GM21390 (cell line): ENCODE data around the gene HMMR.
"Not testable (repeated sequence)": the region's sequence is repeated elsewhere in the genome, so short reads cannot be mapped to it uniquely, and the experiment has no call there.

ENCODE experiments used
- ATAC-seq: cut with Tn5 transposase; IDR thresholded peaks from one replicate; pipeline ENCODE4 v1.9.1; 2021; ENCODE audit not compliant: unreplicated experiment

Gene HMMR, protein sequence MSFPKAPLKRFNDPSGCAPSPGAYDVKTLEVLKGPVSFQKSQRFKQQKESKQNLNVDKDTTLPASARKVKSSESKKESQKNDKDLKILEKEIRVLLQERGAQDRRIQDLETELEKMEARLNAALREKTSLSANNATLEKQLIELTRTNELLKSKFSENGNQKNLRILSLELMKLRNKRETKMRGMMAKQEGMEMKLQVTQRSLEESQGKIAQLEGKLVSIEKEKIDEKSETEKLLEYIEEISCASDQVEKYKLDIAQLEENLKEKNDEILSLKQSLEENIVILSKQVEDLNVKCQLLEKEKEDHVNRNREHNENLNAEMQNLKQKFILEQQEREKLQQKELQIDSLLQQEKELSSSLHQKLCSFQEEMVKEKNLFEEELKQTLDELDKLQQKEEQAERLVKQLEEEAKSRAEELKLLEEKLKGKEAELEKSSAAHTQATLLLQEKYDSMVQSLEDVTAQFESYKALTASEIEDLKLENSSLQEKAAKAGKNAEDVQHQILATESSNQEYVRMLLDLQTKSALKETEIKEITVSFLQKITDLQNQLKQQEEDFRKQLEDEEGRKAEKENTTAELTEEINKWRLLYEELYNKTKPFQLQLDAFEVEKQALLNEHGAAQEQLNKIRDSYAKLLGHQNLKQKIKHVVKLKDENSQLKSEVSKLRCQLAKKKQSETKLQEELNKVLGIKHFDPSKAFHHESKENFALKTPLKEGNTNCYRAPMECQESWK

DNA sequence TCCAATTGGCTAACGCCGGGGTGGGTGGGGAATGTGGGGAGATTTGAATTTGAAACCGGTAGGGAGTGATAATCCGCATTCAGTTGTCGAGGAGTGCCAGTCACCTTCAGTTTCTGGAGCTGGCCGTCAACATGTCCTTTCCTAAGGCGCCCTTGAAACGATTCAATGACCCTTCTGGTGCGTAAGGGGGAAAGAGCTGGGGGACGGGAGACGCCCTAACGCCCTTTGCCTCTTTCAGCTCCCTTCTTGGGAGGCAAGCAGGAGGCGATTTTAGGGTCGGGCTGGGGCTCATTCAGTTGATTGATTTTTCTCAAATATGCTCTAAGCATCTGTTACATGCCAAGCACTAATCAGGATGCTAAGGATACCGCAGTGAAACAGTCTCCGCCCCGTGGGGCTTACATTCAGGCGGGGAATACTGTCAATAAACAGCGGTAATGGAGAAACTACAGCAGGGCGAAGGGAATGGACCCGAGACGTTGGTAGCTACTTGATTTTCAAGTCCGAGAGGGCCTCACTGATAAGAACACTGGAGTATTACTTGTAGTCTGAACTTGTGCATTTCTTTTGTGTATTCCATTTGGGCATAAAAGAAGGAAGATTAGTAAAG lies at the start of gene HMMR:
TSS of gene HMMR (plus strand) at position 71 of the 610 bp plus-strand sequence. CDS start at position 132, 61 bp downstream.
- ATAC-seq = no peak

DNA sequence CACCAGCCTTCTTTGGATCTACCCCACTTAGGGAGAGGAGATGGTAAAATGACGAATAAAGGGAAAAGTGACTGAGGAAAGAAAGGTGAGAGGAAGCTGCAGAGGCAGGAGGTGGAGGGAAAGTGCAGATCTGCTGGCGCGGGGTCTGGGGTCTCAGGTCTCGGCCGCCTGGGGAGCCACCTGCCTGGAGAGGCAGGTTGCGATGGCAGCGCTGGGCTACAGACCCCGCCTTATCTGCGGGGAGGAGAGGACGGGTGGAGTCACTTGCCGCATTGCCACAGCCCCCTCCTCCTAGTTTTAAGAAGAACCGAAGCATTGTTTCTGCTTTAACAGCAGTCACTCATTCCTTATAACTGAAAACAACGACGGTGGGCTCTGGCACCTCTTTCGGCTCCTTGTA lies 44.8 kb upstream of the HMMR start:
- ATAC-seq = not testable (repeated sequence)

DNA sequence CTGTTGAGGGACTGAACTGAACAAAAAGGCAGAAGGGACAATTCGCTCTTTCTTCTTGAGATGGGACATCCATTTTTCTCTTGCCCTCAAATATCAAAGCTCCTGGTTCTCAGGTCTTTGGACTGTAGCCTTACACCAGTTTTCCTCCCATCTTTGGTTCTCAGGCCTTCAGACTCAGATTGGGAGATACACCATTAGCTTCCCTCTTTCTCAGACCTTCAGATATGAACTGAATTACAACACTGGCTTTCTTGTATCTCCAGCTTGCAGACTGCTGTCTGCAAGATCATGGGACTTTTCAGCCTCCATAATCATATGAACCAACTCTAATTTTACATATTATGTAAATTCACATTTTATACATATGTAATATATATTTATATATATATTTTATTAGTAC lies 35.6 kb upstream of the HMMR start:
- ATAC-seq = no peak

DNA sequence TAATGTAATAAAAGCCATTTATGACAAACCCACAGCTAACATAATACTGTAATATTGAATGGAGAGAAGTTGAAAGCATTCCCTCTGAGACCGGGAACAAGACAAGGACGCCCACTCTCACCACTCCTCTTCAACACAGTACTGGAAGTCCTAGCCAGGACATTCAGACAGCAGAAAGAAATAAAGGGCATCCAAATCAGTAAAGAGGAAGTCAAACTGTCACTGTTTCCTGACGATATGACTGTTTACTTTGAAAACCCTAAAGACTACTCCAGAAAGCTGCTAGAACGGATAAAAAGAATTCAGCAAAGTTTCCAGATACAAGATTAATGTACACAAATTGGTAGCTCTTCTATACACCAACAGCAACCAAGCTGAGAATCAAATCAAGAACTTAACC lies 34.3 kb upstream of the HMMR start:
- not testable (repeated sequence) for ATAC-seq

DNA sequence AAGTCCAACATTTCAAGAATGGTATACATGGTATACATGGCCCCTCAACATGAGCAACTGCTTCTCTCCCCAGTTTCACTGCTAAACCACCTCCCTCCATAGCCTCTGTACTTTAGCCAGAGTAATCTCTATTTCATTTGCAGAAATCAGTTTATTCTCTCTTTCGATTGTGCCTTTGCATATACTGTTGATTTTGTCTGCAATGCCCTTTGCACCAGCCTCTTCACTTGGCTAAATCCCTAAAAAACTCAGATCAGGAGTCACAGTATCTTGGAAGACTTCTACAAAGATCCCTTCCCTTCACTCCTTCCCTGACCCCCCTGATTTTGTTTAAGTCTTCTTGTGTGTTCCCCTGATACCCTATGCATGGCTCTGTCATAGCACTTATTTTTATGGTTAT lies 27.9 kb upstream of the HMMR start:
- no peak for ATAC-seq

DNA sequence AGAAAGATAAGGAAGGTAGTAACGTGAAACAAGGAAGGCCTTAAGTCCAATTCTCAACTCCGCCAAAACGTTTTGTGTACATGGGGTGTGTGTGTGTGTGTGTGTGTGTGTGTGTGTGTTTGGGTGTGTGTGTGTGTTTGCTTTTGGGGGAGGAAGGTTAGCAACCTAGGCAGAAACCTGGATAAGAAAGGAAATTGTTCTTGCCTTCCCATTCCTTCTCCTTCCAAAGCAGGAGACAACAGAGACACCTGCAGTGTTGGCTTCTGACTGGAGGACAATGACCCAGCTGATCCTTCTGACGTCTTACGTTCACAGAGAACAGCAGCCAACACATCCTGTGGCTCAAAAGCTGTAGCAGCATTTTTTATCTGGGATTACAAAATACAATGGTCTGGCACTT lies 27.2 kb upstream of the HMMR start:
- ATAC-seq = no peak

DNA sequence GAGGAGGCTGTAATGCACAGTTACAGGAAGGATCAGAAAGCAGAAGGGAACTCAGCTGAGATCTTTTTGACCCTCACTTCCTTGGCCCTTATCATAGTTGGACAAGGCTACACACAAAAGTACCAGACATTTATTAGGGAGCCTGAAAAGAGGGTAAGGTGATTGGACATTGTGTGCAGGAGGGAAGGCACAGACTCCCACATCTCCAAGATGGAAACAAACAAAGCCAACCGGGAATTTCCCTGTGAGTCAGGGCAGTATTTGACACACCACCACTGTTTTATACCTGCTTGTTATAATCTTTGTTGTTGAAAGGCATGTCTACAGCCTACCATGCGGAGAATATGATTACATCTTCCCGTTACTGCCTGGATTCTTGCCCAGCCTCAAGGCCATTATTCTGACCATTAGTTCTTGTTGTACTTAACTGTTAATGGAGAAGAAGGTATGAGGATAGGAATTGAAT lies 26.0 kb upstream of the HMMR start:
- ATAC-seq = no peak

DNA sequence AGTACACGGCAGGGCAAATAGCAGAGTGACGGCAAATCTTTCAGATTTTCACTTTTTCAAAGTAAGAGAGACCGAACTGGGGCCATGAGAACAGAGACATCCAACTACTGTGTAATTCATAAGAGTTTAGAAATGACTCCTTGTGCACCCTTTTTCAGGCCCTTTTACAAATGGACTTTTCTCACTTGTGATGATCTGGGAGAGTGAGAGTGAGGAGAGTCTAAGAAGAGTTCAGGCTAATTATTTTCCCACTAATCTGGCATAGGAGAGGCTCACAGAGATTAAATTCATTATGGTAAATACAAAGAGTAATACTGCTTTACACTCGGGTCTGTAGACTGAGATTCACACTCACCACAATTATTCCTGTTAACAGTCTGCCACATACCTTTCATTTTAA lies 23.9 kb upstream of the HMMR start:
- ATAC-seq = no peak

DNA sequence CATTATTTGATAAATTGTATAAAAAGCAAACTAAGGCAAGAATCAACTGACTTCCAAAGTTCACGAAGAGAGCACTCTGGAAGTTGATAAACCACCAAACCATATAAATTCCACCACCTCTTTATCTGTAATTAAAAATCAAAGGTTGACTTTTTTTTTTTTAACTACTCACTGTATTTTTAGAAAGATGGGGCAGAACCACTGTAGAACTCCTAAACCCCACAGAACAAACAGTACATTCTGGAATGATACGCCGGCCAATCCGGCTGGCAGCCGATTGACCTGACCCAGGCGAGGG lies 23.5 kb upstream of the HMMR start:
- no peak for ATAC-seq

DNA sequence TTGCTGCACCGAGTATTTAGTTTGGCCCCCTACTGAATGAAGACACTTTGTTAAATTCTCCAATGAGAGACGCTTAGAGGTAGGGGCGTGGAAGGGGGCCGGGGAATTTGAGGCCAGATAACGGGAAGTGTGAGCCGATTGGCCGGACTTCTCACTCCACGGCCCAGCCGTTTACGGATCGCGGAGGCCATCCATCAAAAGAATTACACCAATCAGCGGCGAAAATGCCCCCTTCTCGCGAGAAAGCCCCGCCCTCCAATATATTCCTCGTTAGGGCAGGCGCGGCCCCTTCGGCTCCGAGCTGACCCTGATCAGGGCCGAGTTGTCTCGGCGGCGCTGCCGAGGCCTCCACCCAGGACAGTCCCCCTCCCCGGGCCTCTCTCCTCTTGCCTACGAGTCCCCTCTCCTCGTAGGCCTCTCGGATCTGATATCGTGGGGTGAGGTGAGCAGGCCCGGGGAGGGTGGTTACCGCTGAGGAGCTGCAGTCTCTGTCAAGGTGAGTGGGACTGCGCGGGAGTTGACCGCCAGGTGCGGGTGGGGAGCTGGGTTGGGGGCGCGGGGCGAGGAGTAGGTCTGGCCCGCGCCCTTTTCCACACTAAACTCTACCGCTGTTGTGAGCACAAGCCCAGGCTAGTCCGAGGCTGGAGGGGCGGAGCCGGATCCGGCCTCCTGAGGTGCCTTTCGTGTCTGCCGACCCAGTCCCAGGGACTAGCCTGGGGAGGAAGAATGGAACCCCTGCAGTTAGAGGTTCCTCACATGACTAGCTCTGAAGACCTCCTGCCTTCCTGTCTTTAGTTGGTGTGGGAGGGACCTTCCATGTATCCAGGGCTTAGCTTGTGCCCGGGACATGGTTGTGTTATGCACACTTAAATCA lies 22.9 kb upstream of the HMMR start, which contains the start of gene CCNG1:
TSS of gene CCNG1 (plus strand) at position 287 of the 874 bp plus-strand sequence. CDS start 1,662 bp downstream, outside the sequence.
- peak; percentile 97 for ATAC-seq

DNA sequence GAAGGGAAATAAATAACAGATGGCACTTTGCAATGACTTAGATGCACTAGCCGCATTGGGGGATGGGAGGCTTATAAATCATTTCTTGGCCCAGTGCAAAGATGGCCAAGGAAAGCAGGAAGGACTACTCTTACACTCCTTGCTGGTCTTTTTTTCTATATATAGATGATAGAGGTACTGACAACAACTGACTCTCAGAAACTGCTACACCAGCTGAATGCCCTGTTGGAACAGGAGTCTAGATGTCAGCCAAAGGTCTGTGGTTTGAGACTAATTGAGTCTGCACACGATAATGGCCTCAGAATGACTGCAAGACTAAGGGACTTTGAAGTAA lies 21.4 kb upstream of the HMMR start:
- no peak for ATAC-seq

DNA sequence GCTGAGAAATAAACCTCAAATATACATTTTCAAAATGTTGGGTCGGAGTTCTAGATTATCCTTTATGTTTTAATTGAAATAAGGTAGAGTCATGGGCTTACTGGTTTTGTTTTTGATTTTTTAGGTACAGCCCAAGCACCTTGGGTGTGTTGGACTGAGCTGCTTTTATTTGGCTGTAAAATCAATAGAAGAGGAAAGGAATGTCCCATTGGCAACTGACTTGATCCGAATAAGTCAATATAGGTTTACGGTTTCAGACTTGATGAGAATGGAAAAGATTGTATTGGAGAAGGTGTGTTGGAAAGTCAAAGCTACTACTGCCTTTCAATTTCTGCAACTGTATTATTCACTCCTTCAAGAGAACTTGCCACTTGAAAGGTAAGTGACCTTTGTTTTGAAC lies 19.5 kb upstream of the HMMR start:
- ATAC-seq = no peak

DNA sequence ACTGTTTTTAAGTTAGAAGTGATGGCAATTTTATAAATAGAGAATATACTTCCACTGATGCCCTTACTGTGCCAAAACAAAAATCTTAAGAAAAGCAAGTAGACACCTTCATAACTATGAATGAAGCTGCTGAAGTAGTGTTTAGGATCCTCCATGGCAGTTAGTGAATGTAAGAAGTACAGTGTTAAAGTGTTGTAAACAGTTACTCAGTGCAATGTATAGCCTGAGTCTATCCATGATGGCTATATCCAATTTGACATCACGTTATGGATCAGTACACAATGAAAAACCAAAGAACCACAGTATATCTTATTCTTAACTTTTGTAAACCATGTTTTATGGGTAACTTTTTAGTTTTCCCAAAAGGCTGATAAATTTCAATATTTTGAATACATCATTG lies 15.9 kb upstream of the HMMR start:
- ATAC-seq = no peak

DNA sequence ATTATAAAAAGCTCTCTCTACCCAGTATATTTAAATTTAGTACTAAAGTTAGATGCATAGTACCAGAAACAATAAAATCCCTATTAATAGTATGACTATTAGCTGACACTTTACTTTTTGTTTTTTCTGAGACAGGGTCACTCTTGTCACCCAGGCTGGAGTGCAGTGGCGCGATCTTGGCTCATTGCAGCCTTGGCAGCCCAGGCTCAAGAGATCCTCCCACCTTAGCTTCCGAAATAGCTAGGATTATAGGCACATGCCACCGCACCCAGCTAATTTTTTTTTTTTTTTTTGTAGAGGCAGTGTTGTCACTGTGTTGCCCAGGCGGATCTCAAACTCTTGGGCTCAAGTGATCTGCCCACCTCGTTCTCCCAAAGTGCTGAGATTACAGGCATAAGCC lies 15.1 kb upstream of the HMMR start:
- ATAC-seq = no peak

DNA sequence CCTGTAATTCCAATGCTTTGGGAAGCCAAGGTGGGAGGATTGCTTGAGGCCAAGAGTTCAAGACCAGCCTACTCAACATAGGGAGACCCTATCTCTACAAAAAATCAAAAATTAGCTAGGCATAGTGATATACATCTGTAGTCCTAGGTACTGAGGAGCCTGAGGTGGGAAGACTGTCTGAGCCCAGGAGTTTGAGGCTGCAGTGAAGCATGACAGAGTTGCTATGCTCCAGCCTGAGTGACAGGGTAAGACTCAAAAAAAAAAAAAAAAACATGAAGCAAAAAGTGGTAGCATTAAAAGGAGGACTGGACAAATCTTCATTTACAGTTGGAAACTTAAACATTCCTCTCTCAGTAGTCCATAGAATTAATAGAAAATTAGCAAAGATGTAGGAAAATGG lies 13.2 kb upstream of the HMMR start:
- no peak for ATAC-seq

DNA sequence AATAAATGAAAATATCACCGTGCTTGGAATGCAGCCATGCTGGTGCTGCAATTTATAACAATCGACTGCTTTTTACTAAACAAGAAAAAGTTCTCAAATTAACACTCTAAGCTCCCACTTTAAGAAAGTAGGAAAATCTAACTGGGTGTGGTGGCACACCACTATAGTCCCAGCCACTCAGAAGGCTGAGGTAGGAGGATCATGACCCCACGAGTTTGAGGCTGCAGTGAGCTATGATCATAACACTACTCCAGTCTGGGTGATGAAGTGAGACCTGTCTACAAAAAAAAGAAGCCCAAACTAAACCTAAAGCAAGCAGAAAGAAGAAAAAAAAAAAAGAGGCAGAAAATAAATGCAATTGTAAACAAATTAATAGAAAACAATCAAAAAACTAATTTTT lies 12.6 kb upstream of the HMMR start:
- ATAC-seq = no peak

DNA sequence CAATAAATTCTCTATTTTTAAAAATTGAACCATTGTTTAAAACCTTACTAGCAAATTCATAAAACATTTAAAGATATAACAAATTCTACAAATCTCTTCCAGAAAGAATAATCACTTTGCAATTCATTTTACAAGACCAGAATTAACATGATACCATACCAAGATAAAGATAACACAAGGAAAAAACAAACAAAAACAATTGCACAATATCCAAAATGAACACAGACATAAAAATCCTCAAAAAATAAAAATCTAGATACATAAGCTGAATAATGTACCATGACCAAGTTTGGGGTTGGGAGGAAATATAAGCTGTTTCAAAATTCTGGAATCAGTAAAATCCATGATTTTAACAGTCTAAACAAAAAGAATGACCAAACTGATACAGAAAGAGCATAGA lies 11.9 kb upstream of the HMMR start:
- no peak for ATAC-seq

DNA sequence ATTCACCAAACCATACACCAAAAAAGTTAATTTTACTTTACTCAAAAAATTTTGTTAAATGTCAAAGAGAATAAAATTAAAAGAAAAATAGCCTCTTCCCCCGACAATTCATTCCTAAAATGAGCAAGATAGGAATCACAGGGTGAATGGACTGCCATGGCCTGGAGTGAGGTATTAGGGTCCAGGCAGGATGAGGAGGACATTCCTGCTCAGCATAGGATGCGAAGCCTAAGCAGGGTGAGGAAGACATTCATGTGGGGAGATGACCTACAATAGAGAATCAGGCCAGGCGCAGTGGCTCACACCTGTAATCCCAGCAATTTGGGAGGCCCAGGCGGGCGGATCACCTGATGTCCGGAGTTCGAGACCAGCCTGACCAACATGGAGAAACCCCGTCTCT lies 8.9 kb upstream of the HMMR start:
- ATAC-seq = no peak

DNA sequence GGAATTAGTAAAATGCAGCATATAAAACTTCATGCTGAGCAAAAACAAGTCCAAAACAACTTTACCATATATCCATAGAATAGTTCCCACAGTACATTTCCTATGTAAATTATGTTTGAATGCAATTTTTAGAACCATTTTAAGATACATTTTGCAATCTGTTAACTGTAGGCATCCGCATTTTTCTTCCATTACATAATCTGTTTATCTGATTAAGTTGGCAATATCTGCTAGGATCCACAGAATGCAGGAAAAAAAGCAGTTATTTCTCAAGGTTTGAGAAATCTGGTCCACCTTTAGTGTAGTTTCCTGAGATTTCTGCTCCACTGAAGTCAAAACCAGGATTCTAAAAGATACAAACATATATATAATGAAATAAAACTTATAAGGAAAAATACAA lies 6.7 kb upstream of the HMMR start:
- ATAC-seq = no peak

DNA sequence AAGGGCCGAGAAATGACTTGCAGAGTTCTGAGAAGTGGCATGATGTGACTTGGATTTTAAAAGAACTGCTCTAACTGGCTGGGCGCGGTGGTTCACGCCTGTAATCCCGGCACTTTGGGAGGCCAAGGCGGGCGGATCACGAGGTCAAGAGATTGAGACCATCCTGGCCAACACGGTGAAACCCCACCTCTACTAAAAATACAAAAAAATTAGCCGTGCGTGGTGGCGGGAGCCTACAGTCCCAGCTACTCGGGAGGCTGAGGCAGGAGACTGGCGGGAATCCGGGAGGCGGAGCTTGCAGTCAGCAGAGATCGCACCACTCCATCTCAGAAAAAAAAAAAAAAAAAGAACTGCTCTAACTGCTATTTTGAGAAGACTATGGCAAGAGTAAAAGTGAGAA lies 5.0 kb upstream of the HMMR start:
- not testable (repeated sequence) for ATAC-seq

DNA sequence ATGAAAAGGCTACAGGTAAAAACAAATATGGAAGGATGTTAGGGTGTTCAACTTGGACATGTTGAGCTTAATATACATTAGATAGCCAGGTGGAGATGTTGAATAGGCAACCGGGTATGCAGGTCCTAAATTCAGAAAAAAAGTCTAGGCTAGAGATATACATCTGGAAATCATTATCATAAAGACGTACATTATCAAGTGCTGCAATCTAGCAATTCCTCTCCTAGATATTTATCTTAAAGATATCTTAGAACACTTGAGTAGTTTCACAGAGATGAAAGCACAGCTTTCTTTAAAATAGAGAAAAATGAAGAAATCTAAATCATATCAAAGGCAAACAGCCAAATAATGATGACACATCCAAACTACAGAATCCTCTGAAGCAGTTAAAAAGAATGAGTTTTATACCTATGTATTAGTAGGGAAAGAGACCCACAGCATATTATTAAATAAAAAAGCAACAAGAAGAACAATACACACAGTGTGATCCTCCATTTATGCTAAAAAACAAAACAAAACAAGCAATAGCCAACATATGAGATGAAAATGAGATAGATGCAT lies 4.3 kb upstream of the HMMR start:
- ATAC-seq = no peak
